CD4-positive, alpha-beta T cell treated with Interleukin-10 for 1 hour (primary cell): ENCODE data around the gene WDR75.
A peak's percentile ranks its signal among the peaks of the same experiment; 100 is the strongest.
"Not testable (repeated sequence)": the region's sequence is repeated elsewhere in the genome, so short reads cannot be mapped to it uniquely, and the experiment has no call there.

Experiments used
- DNase-seq: peaks from one replicate; pipeline ENCODE4 v3.0.0-alpha.2; 2020

Gene WDR75

DNA sequence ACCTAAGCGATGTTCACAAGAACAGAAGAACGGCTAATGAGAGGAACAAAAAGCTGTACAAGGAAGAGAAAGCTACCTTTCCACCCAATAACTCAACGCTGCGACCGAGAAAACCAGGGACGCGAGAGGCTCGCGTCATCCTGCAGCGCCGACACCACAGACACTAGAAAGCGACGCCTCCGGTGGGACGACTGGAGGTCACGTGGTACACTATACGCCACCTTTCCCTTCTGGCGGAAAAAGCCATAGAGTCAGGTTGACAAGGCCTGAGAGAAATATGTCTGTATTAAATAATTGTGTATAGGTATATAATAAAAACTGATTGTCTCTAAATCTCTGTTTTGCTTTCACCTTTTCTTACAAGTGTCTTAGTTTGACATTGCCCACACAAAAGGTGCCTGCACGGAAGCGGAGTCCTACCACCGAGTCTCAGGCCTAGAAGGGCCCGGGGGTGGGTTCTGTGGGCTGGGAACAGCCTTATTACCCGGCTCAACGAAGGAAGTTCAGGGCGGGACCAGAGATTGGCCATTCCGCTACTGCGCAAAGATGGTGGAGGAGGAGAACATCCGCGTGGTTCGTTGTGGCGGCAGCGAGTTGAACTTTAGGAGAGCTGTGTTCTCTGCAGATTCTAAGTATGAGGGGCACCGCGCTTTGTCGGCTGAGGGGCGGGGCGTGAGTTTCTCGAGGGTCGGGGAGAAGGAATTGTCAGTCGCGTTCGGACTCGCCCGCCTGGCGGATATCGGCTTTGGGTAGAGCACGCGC is at the start of gene WDR75:
Gene WDR75 (plus strand): TSS at position 528 of the 762 bp plus-strand sequence. CDS start 19 bp downstream, at position 547.
- DNase-seq = peak; percentile 93

DNA sequence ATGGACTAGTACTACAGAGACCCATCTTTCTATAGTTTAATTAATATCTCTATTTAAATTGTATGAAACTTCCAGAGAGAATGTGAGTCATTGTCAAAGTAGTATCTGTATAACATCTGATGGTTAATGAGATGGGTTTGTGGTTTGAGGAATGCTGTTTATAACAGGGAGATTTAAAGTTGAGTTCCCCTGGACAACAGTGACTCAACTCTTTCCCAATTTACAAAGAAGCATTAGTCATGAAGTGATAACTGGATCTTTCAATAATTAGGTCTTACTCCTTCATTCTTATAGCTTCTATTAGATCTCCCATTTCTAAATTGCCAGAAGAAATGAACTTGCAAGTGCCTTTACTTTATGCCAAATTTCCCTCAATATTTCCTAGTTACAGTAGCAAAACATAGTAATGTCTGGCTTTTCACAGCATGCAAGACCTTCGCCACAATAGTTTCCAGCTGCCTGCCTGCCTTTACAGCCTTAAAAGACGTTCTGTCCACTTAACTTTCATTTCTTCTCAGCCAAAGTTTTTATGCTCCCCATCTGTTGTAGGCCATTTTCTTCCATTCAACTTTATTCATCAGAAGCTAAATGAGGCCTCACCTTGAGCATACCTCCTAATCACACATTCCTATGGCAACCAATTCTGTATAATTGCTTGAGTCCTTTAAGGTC is 47.7 kb upstream of the WDR75 start:
- DNase-seq = no peak

DNA sequence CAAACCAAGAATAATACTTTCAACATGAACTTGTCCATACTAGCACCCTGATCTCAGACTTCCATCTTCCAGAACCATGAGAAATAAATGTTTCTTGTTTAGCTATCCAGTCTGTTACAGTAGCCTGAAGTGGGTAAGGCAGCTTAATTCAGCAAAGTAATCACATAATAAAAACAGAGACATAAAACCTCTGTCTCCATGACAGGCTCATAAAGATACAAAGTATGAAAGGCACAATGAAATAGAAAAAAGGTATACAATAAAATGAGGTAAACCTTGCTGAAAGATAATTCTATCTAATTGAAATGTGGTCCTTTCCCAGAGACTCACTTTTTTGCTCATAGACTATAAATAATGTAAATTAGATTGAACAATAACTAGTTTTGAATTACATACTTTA is 46.7 kb upstream of the WDR75 start:
- DNase-seq = no peak

DNA sequence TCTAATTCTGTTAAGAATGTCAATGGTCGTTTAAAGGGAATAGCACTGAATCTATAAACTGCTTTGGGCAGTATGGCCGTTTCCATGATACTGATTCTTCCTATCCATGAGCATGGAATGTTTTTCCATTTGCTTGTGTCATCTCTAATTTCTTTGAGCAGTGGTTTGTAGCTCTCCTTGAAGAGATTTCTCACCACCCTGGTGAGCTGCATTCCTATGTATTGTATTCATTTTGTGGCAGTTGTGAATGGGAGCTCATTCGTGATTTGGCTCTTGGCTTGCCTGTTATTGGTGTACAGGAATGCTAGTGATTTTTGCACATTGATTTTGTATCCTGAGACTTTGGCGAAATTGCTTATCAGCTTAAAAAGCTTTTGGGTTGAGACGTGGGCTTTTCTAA is 38.3 kb upstream of the WDR75 start:
- DNase-seq = no peak

DNA sequence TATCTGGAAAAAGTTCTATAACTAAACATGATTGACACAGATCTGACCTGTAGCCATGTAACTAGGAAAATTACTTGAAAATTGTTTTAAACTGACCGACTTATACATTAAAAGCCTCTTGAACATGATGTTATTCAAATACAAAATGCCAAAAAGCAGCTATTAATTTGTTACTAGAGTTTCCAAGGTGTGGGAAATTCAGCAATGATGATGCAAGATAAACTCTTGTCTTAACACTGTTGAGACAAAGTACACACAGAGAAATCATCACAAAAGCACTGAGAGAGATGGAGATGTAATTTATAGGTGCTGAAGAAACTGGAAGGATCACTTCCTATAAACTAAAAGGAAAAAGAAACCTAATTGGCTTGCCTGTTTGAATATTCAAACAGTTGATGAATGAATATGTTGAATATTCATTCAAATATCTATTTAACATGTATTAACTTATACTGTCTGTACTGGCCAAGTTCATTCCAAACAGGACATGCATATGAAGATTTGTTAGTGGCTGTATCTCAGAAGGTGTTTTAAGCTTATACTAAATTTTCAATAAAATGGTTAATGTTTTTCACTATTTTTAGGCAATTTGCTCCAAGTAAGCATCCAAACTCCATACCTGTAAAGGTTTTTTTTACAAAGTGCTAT is 34.6 kb upstream of the WDR75 start:
- no peak for DNase-seq

DNA sequence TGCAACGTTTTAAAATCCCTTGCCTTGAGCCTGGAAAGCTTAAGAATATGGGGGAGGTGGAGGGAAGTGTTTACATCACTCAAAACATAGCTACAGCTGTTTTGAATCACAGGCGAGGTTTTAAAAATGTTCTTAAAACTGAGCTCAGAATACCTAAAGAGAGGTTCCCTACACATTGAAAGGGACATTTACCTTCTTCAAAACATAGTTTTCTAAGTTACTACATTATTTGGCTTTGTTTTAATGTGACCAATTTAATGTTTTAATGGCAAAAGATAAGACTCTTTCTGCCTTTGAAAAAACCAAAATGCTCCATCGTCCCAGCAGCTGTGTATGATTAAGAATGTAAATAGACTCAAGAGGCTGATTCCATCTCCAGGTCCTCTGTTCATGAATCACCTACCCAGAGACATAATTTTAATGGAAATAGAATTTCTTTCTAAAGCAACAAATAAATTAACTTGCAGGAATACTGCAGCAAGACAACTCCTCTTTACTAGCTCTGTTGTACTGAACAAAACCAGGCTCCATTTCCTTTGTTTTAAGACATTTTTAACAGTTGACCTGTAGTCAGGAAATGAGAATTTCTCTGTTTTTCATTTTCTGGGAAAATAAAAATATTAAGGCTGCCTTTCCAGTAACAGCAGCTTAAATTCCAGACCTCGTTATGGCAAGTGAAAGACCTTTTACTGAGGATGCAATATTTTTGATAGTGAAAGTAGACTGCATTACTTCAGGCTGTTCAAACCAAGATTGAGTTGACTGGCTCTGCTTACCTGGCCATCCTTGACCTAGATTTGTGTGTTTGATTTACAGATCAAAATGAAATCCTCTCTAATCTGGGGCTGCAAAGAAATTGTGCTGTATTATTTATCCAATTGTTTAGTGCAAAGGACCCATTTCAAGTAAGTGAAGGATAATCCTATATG is 33.7 kb upstream of the WDR75 start:
- DNase-seq = no peak

DNA sequence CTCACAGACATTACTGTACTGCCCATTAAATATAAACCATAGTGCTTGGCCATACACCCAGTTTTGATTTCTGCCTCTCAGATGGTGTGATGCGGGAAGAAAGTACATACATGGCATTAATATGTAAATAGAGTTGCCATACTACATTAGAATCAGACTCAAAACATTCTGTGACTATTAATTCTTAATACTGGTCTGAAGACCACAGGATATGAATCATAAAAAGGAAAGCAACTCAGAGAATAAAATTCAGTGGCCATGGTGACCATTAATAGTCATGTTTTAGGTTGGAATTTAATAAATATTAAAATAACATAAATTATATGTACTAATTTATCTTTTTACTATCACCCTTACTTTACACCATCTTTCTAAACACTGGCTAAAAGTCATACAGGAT is 33.0 kb upstream of the WDR75 start:
- no peak for DNase-seq

DNA sequence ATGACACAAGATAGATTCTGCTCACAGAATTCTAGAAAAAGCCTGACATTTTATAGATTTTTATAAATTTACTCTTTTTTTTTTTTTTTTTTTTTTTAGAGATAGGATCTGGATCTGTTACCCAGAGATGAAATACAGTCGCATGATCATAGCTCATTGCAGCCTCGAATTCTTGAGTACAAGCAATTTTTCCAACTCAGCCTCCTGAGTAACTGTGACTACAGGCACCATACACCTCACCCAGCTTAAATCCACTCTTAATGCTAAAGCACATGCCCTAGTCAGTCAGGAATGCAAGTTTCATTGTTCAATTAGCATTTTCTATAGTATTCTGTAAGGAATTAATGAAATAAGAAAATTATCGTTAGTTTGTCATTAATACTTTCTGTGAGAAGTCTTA is 32.1 kb upstream of the WDR75 start:
- no peak for DNase-seq

DNA sequence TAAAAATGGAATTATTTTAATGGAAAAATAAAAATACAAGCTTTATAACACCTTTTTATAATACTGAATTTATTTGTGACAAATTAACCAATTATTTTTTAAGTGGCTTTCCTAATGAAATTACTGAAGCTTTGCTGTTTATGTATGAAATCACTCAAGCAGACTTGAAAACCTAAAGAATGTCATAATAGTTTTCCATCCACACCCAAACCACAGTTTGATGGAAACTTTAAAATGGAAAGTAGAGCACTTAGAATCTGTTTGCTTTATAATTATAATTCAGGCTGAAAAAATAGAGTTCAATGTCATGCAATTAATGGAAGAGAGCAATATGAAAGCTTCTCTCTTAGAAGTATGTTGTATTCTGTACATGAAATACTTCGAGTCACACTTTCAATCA is 31.6 kb upstream of the WDR75 start:
- DNase-seq = no peak

DNA sequence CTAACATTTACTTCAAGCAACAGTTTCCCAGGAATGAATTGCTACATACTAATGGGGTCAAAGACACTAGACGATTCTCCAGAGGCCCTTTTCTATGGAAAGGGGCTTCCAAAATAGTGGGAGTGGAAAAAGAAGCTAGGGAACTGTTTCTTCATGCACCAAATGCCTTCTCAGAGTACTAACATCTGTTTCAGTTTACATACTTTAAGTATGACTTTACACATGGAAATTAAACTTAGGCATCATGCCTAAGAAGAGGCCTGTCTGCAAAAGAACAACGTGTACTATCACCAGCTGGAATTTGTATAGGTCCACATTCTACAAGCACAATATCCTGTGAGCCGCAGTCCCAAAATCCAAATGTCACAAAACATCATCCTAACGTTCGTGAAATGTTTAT is 29.4 kb upstream of the WDR75 start:
- DNase-seq = no peak

DNA sequence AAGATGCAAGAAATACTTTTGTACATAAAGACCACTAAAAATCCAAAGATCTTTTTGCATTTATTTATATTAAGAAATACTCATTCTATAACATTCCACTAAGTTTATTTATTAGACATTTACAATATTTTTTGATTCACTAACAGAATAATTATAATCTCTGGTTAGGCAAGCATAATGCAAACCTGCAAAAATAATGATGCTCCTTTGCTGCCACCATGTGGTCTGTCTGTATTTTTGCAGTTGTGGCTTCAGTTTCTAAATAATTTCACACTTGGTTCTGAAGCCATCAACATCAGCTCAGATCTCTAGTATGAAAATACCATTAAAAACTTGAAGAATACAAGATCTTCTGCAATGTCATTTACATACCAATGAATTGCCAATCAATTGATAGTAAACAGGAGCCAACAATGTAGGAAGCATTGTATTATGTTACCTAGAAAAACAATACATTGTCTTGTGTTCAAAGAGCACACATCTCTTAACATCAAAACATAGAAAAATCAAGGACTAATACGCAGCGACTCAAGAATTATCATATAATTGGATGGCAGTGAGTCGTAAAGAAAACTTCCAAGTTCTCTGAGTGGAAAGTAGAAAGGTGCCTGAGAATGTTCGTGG is 28.8 kb upstream of the WDR75 start:
- peak; percentile 61 for DNase-seq

DNA sequence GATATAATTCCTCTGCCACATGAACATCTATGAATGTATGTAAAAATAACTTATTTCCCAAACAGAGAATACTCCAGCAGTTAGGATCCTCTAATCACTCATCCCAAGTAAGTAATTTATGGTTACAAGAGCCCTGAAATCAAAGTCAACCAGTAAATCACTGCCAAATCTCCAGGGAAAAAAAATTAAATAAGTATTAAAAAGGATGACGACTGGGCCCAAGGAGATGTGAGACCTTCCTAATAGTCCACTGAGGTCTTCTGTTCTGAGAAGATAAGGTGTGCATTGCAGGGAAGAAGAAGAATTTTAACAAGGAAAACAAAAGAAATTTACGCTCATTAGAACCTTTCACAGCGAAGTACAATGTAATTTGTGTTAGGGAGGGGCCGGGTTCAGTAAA is 28.0 kb upstream of the WDR75 start:
- DNase-seq = no peak

DNA sequence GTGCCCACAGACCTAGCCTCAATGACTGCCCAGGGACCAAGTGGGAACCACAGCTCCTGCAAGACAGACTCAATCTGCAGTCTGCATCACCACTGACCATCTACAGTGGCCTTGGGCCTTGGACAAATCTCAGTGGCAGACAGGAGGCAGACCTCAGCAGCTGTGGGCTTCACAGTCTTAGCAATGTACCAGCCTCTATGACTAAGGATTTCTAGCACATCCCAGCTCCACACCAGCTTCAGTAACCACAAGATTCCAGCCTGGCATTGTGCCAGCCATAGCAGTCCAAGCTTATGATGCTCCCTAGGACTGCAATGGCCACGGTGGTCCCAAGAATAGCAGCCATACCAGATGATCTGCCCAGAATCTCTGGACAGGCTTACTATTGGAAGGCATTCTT is 19.6 kb upstream of the WDR75 start:
- DNase-seq = no peak

DNA sequence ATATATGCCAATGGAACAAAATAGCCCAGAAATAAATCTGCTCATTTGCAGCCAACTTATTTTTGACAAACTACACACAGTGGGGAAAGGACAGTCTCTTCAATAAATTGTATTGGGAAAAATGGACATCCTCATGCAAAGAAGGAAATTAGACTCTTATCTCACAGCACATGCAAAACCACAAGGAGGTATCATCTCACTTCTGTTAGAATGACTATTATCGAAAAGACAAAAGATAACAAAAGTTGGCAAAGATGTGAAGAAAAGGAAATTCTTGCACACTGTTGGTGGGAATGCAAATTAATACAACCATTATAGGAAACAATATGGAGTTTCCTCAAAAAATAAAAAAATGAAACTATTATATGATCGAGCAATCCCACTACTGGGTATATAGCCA is 16.3 kb upstream of the WDR75 start:
- DNase-seq = no peak

DNA sequence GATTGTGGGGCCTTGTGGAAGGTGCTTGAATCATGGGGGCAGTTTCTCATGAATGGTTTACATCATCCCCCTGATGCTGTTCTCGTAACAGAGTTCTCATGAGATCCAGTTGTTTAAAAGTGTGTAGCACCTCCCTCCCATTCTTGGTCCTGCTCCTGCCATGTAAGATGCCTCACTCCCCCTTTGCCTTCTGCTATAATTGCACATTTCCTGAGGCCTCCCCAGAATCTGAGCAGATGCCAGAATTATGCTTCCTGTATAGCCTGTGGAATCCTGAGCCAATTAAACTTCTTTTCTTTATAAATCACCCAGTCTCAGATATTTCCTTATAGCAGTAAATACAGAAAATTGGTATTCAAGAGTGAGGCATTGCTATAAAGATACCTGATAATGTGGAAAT is 15.6 kb upstream of the WDR75 start:
- no peak for DNase-seq

DNA sequence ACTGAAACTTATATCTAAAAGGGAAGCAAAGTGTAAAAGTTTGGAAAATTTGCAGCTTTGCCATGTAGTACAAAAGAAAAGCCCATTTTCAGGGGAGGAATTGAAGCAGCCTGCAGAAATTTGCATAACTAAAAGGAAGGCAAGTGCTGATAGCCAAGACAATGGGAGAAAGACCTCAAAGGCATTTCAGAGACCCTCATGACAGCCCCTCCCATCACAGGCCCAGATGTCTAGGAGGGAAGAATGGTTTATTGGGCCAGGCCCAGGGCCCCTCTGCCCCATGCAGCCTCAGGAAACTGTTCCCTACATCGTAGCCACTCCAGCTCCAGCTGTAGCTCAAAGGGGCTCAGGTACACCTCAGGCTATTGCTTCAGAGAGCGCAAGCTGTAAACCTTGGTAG is 14.4 kb upstream of the WDR75 start:
- no peak for DNase-seq

DNA sequence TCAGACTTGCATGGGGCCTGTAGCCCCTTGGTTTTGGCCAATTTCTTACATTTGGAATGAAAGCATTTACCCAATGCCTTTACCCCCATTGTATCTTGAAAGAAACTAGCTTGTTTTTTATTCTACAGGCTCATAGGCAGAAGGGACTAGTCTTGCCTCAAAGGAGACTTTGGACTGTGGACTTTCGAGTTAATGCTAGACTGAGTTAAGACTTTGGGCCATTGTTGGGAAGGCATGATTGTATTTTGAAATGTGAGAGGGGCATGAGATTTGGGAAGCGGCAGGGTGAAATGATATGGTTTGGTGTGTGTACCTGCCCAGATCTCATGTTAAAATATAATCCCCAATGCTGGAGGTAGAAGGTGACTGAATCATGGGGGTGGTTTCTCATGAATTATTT is 13.4 kb upstream of the WDR75 start:
- DNase-seq = no peak

DNA sequence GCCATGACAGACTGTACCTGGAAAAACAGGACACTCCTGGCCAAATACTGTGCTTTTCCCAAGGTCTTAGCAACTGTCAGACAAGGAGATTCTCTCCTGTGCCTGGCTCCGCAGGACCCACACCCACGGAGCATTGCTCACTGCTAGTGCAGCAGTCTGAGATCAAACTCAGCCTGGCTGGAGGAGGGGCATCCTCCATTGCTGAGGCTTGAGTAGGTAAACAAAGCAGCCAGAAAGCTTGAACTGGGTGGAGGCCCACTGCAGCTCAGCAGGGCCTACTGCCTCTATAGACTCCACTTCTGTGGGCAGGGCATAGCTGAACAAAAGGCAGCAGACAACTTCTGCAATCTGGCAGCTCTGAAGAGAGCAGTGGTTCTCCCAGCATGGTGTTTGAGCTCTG is 10.8 kb upstream of the WDR75 start:
- DNase-seq = not testable (repeated sequence)

DNA sequence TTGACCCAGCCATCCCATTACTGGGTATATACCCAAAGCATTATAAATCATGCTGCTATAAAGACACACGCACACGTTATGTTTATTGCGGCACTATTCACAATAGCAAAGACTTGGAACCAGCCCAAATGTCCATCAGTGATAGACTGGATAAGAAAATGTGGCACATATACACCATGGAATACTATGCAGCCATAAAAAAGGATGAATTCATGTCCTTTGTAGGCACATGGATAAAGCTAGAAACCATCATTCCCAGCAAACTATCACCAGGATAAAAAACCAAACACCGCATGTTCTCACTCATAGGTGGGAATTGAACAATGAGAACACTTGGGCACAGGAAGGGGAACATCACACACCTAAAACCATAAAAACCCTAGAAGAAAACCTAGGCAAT is 5.5 kb upstream of the WDR75 start:
- not testable (repeated sequence) for DNase-seq

DNA sequence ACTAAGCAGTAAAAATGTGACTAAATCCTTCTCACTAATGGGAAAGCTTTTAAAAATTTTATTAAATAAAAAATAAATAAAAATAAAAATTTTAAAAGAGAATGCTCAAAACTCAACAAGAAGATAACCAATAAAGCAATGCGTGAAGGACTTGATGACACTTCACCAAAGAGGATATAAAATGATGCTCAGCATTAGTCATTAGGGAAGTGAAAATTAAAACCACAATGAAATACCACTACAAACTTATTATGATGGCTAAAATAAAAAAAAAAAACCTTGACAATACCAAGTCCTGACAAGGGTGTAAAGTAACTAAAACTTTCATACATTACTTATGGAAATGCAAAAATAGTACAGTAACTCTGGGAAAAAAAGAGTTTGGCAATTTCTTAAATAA is 3.3 kb upstream of the WDR75 start:
- no peak for DNase-seq

DNA sequence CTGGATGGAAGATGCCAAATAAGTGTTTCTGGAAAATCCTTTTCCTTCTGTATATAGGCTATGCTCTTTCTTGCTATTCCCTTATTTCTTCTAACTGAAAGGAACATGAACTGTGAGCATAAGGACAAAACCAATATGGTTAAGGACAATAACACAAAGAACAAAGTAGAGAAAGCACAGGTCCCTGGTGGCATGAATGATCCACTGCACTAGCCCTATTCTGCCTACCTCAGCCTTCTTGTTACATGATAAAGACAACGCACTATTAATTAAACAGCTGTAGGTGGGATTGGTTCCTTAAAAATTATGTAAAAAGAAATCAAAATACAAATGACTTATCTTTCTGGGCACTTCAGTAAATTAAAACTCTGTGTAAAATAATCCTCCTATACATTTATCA is 1.9 kb upstream of the WDR75 start:
- no peak for DNase-seq

DNA sequence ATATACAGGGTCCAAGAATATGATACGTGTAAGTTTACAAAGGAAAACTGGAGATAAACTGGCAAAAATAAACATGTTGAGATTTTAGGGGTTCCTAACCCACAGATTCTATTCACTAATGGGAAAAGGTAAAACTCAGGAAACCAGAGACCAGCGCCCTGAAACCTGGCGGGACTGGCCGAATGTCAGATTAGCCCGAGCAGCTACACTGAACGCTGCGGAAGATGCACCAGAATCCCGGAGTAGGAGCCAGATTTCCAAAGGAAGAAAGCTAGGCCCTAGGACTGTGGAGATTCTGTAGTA is 679 bp upstream of the WDR75 start:
- no peak for DNase-seq

DNA sequence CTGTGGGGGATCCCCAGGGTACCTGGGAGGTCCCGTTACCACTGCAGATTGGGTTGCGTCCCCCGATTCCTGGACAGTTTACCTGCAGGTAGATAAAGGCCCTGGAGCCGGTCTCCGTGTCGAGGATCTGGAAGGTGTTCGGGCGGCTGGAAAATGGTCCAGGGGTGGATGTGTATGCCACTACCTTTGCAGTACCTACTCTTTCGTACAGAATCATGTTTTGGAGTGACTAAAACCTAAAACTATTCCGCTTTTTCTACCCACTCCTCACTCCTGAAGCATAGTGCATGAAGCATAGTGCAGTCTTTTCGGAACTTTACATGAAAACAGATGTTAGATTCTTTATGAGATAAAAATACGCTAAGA is 418 bp downstream of the WDR75 start:
- no peak for DNase-seq
